Suprapubic skin (tissue), 4 donors: ENCODE data around the gene PSENEN.
"Not testable (repeated sequence)": the region's sequence is repeated elsewhere in the genome, so short reads cannot be mapped to it uniquely, and the experiment has no call there.

Experiments used
- EP300 ChIP-seq: sonication (generic); formaldehyde crosslinking; IDR thresholded peaks from one replicate; pipeline ENCODE4 v1.6.1; 2017; ENCODE audit warnings: antibody characterized with exemption
- POLR2A ChIP-seq, 2 donors: fragments of 450-650 bp; IDR thresholded peaks; one replicate each; pipeline ENCODE4 v1.6.1; 2017; ENCODE audit warnings: antibody characterized with exemption in 2 of 2, mild to moderate bottlenecking in 2 of 2, moderate library complexity in 2 of 2
- POLR2AphosphoS5 ChIP-seq, 3 donors: sonication (generic); formaldehyde crosslinking; IDR thresholded peaks; one replicate each; pipeline ENCODE4 v1.6.1; 2017; ENCODE audit warnings: antibody characterized with exemption in 3 of 3
- TF ChIP-seq, protein P1 (sequence below), 2 donors: fragments of 200-600 bp in 1 of 2; fragments of 450-650 bp in 1 of 2; sonication (generic) in 1 of 2; IDR thresholded peaks; one replicate each; pipeline ENCODE4 v1.5.1; 2016 to 2019; ENCODE audit warnings: antibody characterized with exemption in 2 of 2, mild to moderate bottlenecking in 1 of 2, moderate library complexity in 1 of 2

DNA sequence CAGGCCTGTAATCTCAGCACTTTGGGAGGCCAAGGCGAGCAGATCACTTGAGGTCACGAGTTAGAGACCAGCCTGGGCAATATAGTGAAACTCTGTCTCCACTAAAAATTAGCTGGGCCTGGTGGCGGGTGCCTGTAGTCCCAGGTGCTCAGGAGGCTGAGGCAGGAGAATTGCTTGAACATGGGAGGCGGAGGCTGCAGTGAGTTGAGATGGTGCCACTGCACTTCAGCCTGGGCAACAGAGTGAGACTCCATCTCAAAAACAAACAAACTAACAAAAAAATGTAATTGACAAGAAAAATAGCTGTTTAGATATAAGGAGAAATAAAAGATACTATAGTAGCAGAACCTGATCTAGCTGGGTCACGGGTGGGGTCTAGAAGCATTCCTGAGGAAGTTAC, 26.9 kb downstream of the PSENEN start:
- not testable (repeated sequence) for TF ChIP-seq EP300; POLR2A (IDR thresholded peaks at IDR 0.05); POLR2AphosphoS5 (IDR thresholded peaks at IDR 0.05)
- TF ChIP-seq, protein P1, sequence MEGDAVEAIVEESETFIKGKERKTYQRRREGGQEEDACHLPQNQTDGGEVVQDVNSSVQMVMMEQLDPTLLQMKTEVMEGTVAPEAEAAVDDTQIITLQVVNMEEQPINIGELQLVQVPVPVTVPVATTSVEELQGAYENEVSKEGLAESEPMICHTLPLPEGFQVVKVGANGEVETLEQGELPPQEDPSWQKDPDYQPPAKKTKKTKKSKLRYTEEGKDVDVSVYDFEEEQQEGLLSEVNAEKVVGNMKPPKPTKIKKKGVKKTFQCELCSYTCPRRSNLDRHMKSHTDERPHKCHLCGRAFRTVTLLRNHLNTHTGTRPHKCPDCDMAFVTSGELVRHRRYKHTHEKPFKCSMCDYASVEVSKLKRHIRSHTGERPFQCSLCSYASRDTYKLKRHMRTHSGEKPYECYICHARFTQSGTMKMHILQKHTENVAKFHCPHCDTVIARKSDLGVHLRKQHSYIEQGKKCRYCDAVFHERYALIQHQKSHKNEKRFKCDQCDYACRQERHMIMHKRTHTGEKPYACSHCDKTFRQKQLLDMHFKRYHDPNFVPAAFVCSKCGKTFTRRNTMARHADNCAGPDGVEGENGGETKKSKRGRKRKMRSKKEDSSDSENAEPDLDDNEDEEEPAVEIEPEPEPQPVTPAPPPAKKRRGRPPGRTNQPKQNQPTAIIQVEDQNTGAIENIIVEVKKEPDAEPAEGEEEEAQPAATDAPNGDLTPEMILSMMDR (IDR thresholded peaks at IDR 0.05): not testable (repeated sequence)
